IPS-18c (cell line): ENCODE results near the gene KCNAB2.

ENCODE experiments used
- H3K4me3 ChIP-seq: 2 replicates; pipeline ENCODE4 v1.7.0; 2013; ENCODE audit warnings: low read depth, mild to moderate bottlenecking, low read length, moderate library complexity; ENCODE audit not compliant: insufficient read depth
- H3K9me3 ChIP-seq: one replicate; pipeline ENCODE4 v1.6.1; 2013; ENCODE audit warnings: mild to moderate bottlenecking, low read length, moderate library complexity; ENCODE audit not compliant: control insufficient read depth, insufficient read depth

KCNAB2 gene

GRCh38 chr1:6083385-6083784 is 37.7 kb downstream of the KCNAB2 start:
- Histone ChIP-seq H3K4me3 (no peak overlapping the region), H3K9me3 (no peaks in the 10 kb centered on the region)

GRCh38 chr1:6083801-6084446 is 38.2 kb downstream of the KCNAB2 start:
- no peak overlapping the region for H3K4me3 ChIP-seq

GRCh38 chr1:6084781-6085495 is 39.2 kb downstream of the KCNAB2 start:
- no peak overlapping the region for H3K4me3 ChIP-seq
- H3K9me3 ChIP-seq = no peaks in the 10 kb centered on the region

More at GRCh38 chr1:6083801-6084446, 38.2 kb downstream of the KCNAB2 start:
- H3K9me3 ChIP-seq = no peaks in the 10 kb centered on the region

GRCh38 chr1:6085666-6086065 is 40.0 kb downstream of the KCNAB2 start:
- Histone ChIP-seq H3K4me3 (no peak overlapping the region), H3K9me3 (no peaks in the 10 kb centered on the region)

GRCh38 chr1:6086358-6086757 is 40.7 kb downstream of the KCNAB2 start:
- H3K4me3 ChIP-seq = no peak overlapping the region
- no peaks in the 10 kb centered on the region for H3K9me3 ChIP-seq

GRCh38 chr1:6086762-6087376 is 41.2 kb downstream of the KCNAB2 start:
- no peak overlapping the region for H3K4me3 ChIP-seq
- no peaks in the 10 kb centered on the region for H3K9me3 ChIP-seq

- H3K4me3 ChIP-seq = no peak overlapping the region
- no peaks in the 10 kb centered on the region for H3K9me3 ChIP-seq
Measured at GRCh38 chr1:6087377-6087772, 41.7 kb downstream of the KCNAB2 start.

- Histone ChIP-seq H3K9me3 (no peaks in the 10 kb centered on the region), H3K4me3 (no peak overlapping the region)
Measured at GRCh38 chr1:6087958-6088357, 42.3 kb downstream of the KCNAB2 start.

GRCh38 chr1:6088956-6089355 is 43.3 kb downstream of the KCNAB2 start:
- Histone ChIP-seq H3K4me3 (no peak overlapping the region), H3K9me3 (no peaks in the 10 kb centered on the region)

- Histone ChIP-seq H3K4me3 (no peak overlapping the region), H3K9me3 (no peaks in the 10 kb centered on the region)
Measured at GRCh38 chr1:6090288-6090687, 44.6 kb downstream of the KCNAB2 start.

- Histone ChIP-seq H3K4me3 (no peak overlapping the region), H3K9me3 (no peaks in the 10 kb centered on the region)
Measured at GRCh38 chr1:6090996-6091822, 45.5 kb downstream of the KCNAB2 start.

GRCh38 chr1:6091823-6092109 is 46.1 kb downstream of the KCNAB2 start:
- H3K9me3 ChIP-seq = no peaks in the 10 kb centered on the region
- no peak overlapping the region for H3K4me3 ChIP-seq

GRCh38 chr1:6092211-6092610 is 46.5 kb downstream of the KCNAB2 start:
- no peak overlapping the region for H3K4me3 ChIP-seq
- no peaks in the 10 kb centered on the region for H3K9me3 ChIP-seq

- no peaks in the 10 kb centered on the region for H3K9me3 ChIP-seq
- no peak overlapping the region for H3K4me3 ChIP-seq
Measured at GRCh38 chr1:6093071-6093470, 47.4 kb downstream of the KCNAB2 start.

- Histone ChIP-seq H3K4me3 (no peak overlapping the region), H3K9me3 (no peaks in the 10 kb centered on the region)
Measured at GRCh38 chr1:6093611-6094010, 47.9 kb downstream of the KCNAB2 start.

- no peaks in the 10 kb centered on the region for H3K9me3 ChIP-seq
- no peak overlapping the region for H3K4me3 ChIP-seq
Measured at GRCh38 chr1:6094246-6094645, 48.6 kb downstream of the KCNAB2 start.

- H3K9me3 ChIP-seq = no peaks in the 10 kb centered on the region
- H3K4me3 ChIP-seq = no peak overlapping the region
Measured at GRCh38 chr1:6094801-6095505, 49.3 kb downstream of the KCNAB2 start.
